Mucosa of descending colon (tissue), 3 donors: ENCODE data around the gene TRMT1. TPM values are rescaled to one million over a fixed set of nuclear protein-coding genes. Genes with fewer than 3 reads are reported as not detected.

ENCODE experiments used
- ATAC-seq: fragments of 200-7000 bp; cut with Tn5 transposase; one replicate; pipeline ENCODE4 v1.9.1; 2020; ENCODE audit warnings: mild to moderate bottlenecking, moderate library complexity
- DNase-seq, 3 donors: peaks; one replicate each; pipeline ENCODE4 v3.0.0-alpha.2; 2020
- H3K36me3 ChIP-seq: fragments of 200-600 bp; one replicate; pipeline ENCODE4 v1.8.0; 2021; ENCODE audit warnings: low read depth, mild to moderate bottlenecking
- H3K4me1 ChIP-seq: fragments of 200-600 bp; one replicate; pipeline ENCODE4 v1.8.0; 2021; ENCODE audit warnings: low read depth, mild to moderate bottlenecking
- H3K4me3 ChIP-seq: fragments of 200-600 bp; one replicate; pipeline ENCODE4 v1.8.0; 2021; ENCODE audit warnings: mild to moderate bottlenecking
- H3K9me3 ChIP-seq: fragments of 200-600 bp; one replicate; pipeline ENCODE4 v1.8.0; 2021; ENCODE audit warnings: mild to moderate bottlenecking
- CTCF ChIP-seq: fragments of 200-600 bp; IDR thresholded peaks from one replicate; pipeline ENCODE4 v1.8.0; 2022; ENCODE audit warnings: antibody characterized with exemption, mild to moderate bottlenecking
- intact Hi-C, 2 donors: fragments of 100-400 bp; cut with DNase I in 1 of 2; cut with micrococcal nuclease in 1 of 2; formaldehyde crosslinking; loops; one replicate each; pipeline versions ENCODE4 v1.11.0 to v1.11.1; 2022; cut with DNase I, micrococcal nuclease
- total RNA-seq, 3 donors: library from RNA; stranded (reverse); fragmentation: NEBNext Ultra II Directional in 2 of 3; extraction: Animal tissue kit (Norgen Biotek cat#: 25700) in 2 of 3; gene quantifications; one replicate each; pipeline versions ENCODE4 v1.2.1 to v1.2.4, GENCODE V29; 2021 to 2023
- donor health status: DM: no; HTN: no; CAD: no; lungs with moderate emphysema.
- donor health status: DM: no; HTN: no; CAD: no.
- donor health status: DM: no; HTN: yes; CAD: no.

Gene TRMT1
- total RNA-seq, 3 donors from 2014 or later, result 26.6 to 37.9 (median 30.0) TPM

GRCh38 chr19:13134626-13135025 is 18.1 kb upstream of the TRMT1 start:
- ATAC-seq (no peak), DNase-seq (no peak)
- Histone ChIP-seq H3K4me3 (no peak overlapping the region), H3K4me1 (no peaks in the 10 kb centered on the region), H3K36me3 (no peaks in the 10 kb centered on the region), H3K9me3 (no peaks in the 10 kb centered on the region)
- intact Hi-C loops, result no loop called here
- TF ChIP-seq CTCF, result no peak

- H3K4me1 ChIP-seq, result no peaks in the 10 kb centered on the region
- no peak overlapping the region for H3K4me3 ChIP-seq
- no peaks in the 10 kb centered on the region for H3K9me3 ChIP-seq
- DNase-seq, result no peak
- ATAC-seq, result no peak
- TF ChIP-seq CTCF, result no peak
- intact Hi-C loops, result no loop called here
- no peaks in the 10 kb centered on the region for H3K36me3 ChIP-seq
These were observed 16.8 kb upstream of the TRMT1 start for GRCh38 chr19:13133241-13133870.

GRCh38 chr19:13132471-13133180 is 16.1 kb upstream of the TRMT1 start:
- no peak for TF ChIP-seq CTCF
- Histone ChIP-seq H3K4me1 (no peaks in the 10 kb centered on the region), H3K9me3 (no peaks in the 10 kb centered on the region), H3K4me3 (no peak overlapping the region), H3K36me3 (no peaks in the 10 kb centered on the region)
- intact Hi-C loops, result no loop called here
- DNase-seq (no peak), ATAC-seq (no peak)

GRCh38 chr19:13130886-13131490 is 14.4 kb upstream of the TRMT1 start:
- ATAC-seq, result peak; percentile 51

GRCh38 chr19:13129384-13129783 is 12.8 kb upstream of the TRMT1 start:
- intact Hi-C loops, result no loop called here
- H3K9me3 ChIP-seq, result no peaks in the 10 kb centered on the region
- no peak overlapping the region for H3K4me3 ChIP-seq
- ATAC-seq, result no peak
- no peak for TF ChIP-seq CTCF
- DNase-seq, result no peak
- H3K36me3 ChIP-seq, result no peaks in the 10 kb centered on the region
- H3K4me1 ChIP-seq, result no peaks in the 10 kb centered on the region

More at GRCh38 chr19:13130886-13131490, 14.4 kb upstream of the TRMT1 start:
- no peaks in the 10 kb centered on the region for H3K36me3 ChIP-seq
- intact Hi-C loops, result no loop called here
- H3K9me3 ChIP-seq, result no peaks in the 10 kb centered on the region
- no peaks in the 10 kb centered on the region for H3K4me1 ChIP-seq
- TF ChIP-seq CTCF, result no peak
- H3K4me3 ChIP-seq, result no peak overlapping the region
- DNase-seq, result no peak
